ENCODE measurements around the gene SYNDIG1. TPM values are rescaled to one million over a fixed set of nuclear protein-coding genes. Genes with fewer than 3 reads are reported as not detected.

The SYNDIG1 gene
- polyA plus RNA-seq, 1 of the 3 experiments (the other 2 are of a cell fraction) = not detected

DNA sequence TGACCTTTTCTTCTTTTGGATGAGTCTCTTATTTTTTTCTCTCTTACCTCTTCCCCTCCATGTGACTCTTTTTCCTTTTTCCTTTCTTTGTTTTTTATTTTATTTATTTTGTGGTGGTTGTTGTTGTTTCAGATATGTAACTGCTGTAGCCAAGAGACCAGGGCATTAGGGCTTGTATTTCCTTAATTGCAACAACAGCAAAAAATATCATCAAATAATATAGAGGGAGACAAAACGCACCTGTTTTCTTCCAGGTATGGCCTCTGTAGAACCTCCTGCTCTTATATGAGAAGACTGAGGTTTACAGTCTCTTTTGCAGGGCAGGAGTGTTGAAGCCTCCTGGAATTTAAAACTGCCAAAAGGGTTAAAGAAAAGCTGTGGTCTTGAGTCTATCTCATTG lies 149.3 kb downstream of the SYNDIG1 start (continued):
- TF ChIP-seq IRF3 (IDR thresholded peaks at IDR 0.05; ENCODE audit: low read depth, low read length) (no peak), CHD2 (IDR thresholded peaks at IDR 0.05; ENCODE audit: low read length, partially characterized antibody) (no peak), YY1 (IDR thresholded peaks at IDR 0.05; ENCODE audit: low read depth) (no peak), FOXM1 (IDR thresholded peaks at IDR 0.05; ENCODE audit: low read depth) (no peak), USF2 (IDR thresholded peaks at IDR 0.05; ENCODE audit: borderline replicate concordance, low read depth, low read length) (no peak), RFX5 (IDR thresholded peaks at IDR 0.05; ENCODE audit: low read length) (no peak), FOXJ3 (CRISPR knock-in tag; IDR thresholded peaks at IDR 0.05) (no peak), RXRA (IDR thresholded peaks at IDR 0.05; ENCODE audit: borderline replicate concordance, low read depth) (no peak), SIN3A (IDR thresholded peaks at IDR 0.05; ENCODE audit: borderline replicate concordance, low read depth, low read length) (no peak)

- Histone ChIP-seq H3K4me1 (ENCODE audit: control insufficient read depth in 1 of 2, insufficient read depth in 2 of 2, low read depth in 1 of 2, low read length in 1 of 2) (no peaks in the 10 kb centered on the region), H3F3A (replicated peaks; ENCODE audit: insufficient read depth) (no peaks in the 10 kb centered on the region), H3K9me3 (no peaks in the 10 kb centered on the region), H4K20me1 (ENCODE audit: insufficient read depth) (no peaks in the 10 kb centered on the region), H3K27me3 (ENCODE audit: insufficient read depth) (peaks cover 5% of the 10 kb centered on the region; the same call in 1 of the 2 replicates), H3K79me2 (ENCODE audit: insufficient read depth) (no peaks in the 10 kb centered on the region), H3K4me2 (no peak overlapping the region), H2AFZ (ENCODE audit: low read depth) (no peak overlapping the region), H3K9ac (no peak overlapping the region), H3K27ac (ENCODE audit: low read depth in 2 of 2, low read length in 1 of 2) (no peak overlapping the region), H3K36me3 (replicated peaks in 1 of 2; ENCODE audit: control insufficient read depth in 1 of 2, insufficient read depth in 2 of 2, low read length in 1 of 2) (no peaks in the 10 kb centered on the region), H3K9me2 (no peaks in the 10 kb centered on the region), H3K4me3 (ENCODE audit: low read depth in 2 of 2, low read length in 1 of 2) (no peak overlapping the region)
- ChIA-PET POLR2A (no interaction called here), CTCF (interaction anchor here (1.0 kb wide), 1 partner anchor 10 kb away, joined by 4 read pairs; no protein-coding TSS in a partner anchor)
- TF ChIP-seq, protein P1, sequence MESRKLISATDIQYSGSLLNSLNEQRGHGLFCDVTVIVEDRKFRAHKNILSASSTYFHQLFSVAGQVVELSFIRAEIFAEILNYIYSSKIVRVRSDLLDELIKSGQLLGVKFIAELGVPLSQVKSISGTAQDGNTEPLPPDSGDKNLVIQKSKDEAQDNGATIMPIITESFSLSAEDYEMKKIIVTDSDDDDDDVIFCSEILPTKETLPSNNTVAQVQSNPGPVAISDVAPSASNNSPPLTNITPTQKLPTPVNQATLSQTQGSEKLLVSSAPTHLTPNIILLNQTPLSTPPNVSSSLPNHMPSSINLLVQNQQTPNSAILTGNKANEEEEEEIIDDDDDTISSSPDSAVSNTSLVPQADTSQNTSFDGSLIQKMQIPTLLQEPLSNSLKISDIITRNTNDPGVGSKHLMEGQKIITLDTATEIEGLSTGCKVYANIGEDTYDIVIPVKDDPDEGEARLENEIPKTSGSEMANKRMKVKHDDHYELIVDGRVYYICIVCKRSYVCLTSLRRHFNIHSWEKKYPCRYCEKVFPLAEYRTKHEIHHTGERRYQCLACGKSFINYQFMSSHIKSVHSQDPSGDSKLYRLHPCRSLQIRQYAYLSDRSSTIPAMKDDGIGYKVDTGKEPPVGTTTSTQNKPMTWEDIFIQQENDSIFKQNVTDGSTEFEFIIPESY (IDR thresholded peaks at IDR 0.05; ENCODE audit: borderline replicate concordance, low read depth) = no peak
- TF ChIP-seq CHD2 (IDR thresholded peaks at IDR 0.05; ENCODE audit: low read length, partially characterized antibody) (no peak), USF1 (IDR thresholded peaks at IDR 0.05; ENCODE audit: borderline replicate concordance, low read depth) (no peak), EZH2phosphoT487 (IDR thresholded peaks at IDR 0.05; ENCODE audit: borderline replicate concordance, low read depth) (no peak), GATA2 (CRISPR knock-in tag; IDR thresholded peaks at IDR 0.05) (no peak), RFX5 (IDR thresholded peaks at IDR 0.05; ENCODE audit: low read length) (no peak), RCOR1 (IDR thresholded peaks at IDR 0.05; ENCODE audit: low read length) (no peak), IRF3 (IDR thresholded peaks at IDR 0.05; ENCODE audit: low read depth, low read length) (no peak), CTCF (IDR thresholded peaks at IDR 0.05) (no peak), FOXJ3 (CRISPR knock-in tag; IDR thresholded peaks at IDR 0.05) (no peak), ELF1 (IDR thresholded peaks at IDR 0.05) (no peak), NFIC (IDR thresholded peaks at IDR 0.05; ENCODE audit: borderline replicate concordance) (no peak), EP300 (IDR thresholded peaks at IDR 0.05; ENCODE audit: borderline replicate concordance in 1 of 2, low read depth in 1 of 2, low read length in 1 of 2) (no peak), RAD21 (IDR thresholded peaks at IDR 0.05; ENCODE audit: low read length) (no peak), MEF2A (IDR thresholded peaks at IDR 0.05; ENCODE audit: borderline replicate concordance, low read depth) (no peak), NRF1 (IDR thresholded peaks at IDR 0.05; ENCODE audit: low read depth, low read length) (no peak)
- TF ChIP-seq, protein P2, sequence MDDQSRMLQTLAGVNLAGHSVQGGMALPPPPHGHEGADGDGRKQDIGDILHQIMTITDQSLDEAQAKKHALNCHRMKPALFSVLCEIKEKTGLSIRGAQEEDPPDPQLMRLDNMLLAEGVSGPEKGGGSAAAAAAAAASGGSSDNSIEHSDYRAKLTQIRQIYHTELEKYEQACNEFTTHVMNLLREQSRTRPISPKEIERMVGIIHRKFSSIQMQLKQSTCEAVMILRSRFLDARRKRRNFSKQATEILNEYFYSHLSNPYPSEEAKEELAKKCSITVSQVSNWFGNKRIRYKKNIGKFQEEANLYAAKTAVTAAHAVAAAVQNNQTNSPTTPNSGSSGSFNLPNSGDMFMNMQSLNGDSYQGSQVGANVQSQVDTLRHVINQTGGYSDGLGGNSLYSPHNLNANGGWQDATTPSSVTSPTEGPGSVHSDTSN (IDR thresholded peaks at IDR 0.05) = no peak
- DNase-seq = no peak
- 31% methylated on average over 2 of the region's 3 CpGs for WGBS (ENCODE audit: low lambda C conversion rate)
Observed at GRCh38 chr20:24619212-24619611, 149.8 kb downstream of the SYNDIG1 start.

Measured in SK-N-SH (cell line).